CD4-positive, alpha-beta memory T cell (primary cell): Measurements from ENCODE around the gene IFNL4. TPM values are rescaled to one million over a fixed set of nuclear protein-coding genes. Genes with fewer than 3 reads are reported as not detected.
A peak's percentile ranks its signal among the peaks of the same experiment; 100 is the strongest.

Source experiments
- CTCF ChIA-PET: fragments of 350-600 bp; sonication (Branson Sonifier 250); formaldehyde crosslinking; loops from one replicate; lab custom pipeline; 2021; ENCODE audit warnings: inconsistent platforms; ENCODE audit not compliant: partially characterized antibody; lab: Charles Lee
- POLR2A ChIA-PET: fragments of 350-600 bp; sonication (Branson Sonifier 250); formaldehyde crosslinking; loops from one replicate; lab custom pipeline; 2021; ENCODE audit not compliant: partially characterized antibody; lab: Charles Lee
- DNase-seq, 5 donors: peaks; one replicate each; pipeline versions ENCODE4 v3.0.0 to v3.0.0-alpha.2; 2020 to 2022; ENCODE audit warnings: mixed read lengths in 1 of 5
- H3K27ac ChIP-seq: one replicate; pipeline ENCODE4 v1.7.0; 2013; ENCODE audit warnings: low read depth, low read length
- H3K27me3 ChIP-seq: 2 replicates; pipeline ENCODE4 v1.7.0; 2013; ENCODE audit warnings: mild to moderate bottlenecking, low read length, moderate library complexity; ENCODE audit not compliant: insufficient read depth
- H3K36me3 ChIP-seq: 2 replicates; pipeline ENCODE4 v1.7.0; 2013; ENCODE audit warnings: mild to moderate bottlenecking, low read length, moderate library complexity; ENCODE audit not compliant: insufficient read depth
- H3K4me1 ChIP-seq: 2 replicates; pipeline ENCODE4 v1.7.0; 2013; ENCODE audit warnings: mild to moderate bottlenecking, low read length, moderate library complexity; ENCODE audit not compliant: insufficient read depth
- H3K4me3 ChIP-seq, 2 donors: one replicate each; pipeline ENCODE4 v1.7.0; 2013; ENCODE audit warnings: low read length in 2 of 2, mild to moderate bottlenecking in 1 of 2
- H3K9me3 ChIP-seq, 2 donors: one replicate each; pipeline ENCODE4 v1.7.0; 2013; ENCODE audit warnings: low read length in 2 of 2, control low read depth in 1 of 2; ENCODE audit not compliant: control insufficient read depth in 1 of 2
- H3K27ac Mint-ChIP-seq, 7 donors: one replicate each; pipeline ENCODE4 v1.8.0; 2020 to 2021; ENCODE audit warnings: mixed read lengths in 7 of 7, mild to moderate bottlenecking in 6 of 7, inconsistent platforms in 3 of 7, moderate library complexity in 3 of 7
- H3K27me3 Mint-ChIP-seq, 2 donors: one replicate each; pipeline ENCODE4 v1.8.0; 2020 to 2021; ENCODE audit warnings: mixed read lengths in 2 of 2
- H3K36me3 Mint-ChIP-seq, 2 donors: one replicate each; pipeline ENCODE4 v1.8.0; 2020 to 2021; ENCODE audit warnings: mixed read lengths in 2 of 2, inconsistent platforms in 1 of 2, mild to moderate bottlenecking in 1 of 2
- H3K4me1 Mint-ChIP-seq, 4 donors: one replicate each; pipeline ENCODE4 v1.8.0; 2020 to 2021; ENCODE audit warnings: mixed read lengths in 4 of 4, mild to moderate bottlenecking in 1 of 4
- H3K4me3 Mint-ChIP-seq, 8 donors: one replicate each; pipeline ENCODE4 v1.8.0; 2020 to 2021; ENCODE audit warnings: mixed read lengths in 8 of 8, mild to moderate bottlenecking in 7 of 8, moderate library complexity in 6 of 8, inconsistent platforms in 3 of 8
- H3K9me3 Mint-ChIP-seq, 8 donors: one replicate each; pipeline ENCODE4 v1.8.0; 2020 to 2021; ENCODE audit warnings: mixed read lengths in 8 of 8, mild to moderate bottlenecking in 5 of 8, inconsistent platforms in 3 of 8, moderate library complexity in 1 of 8
- intact Hi-C: fragments of 100-400 bp; cut with micrococcal nuclease; formaldehyde crosslinking; loops from one replicate; pipeline ENCODE4 v1.15.1; 2023
- polyA plus RNA-seq, 2 donors: library from polyadenylated mRNA; unstranded; fragments of 300-500 nt; fragmentation: Illumina TruSeq; gene quantifications; one replicate each; pipeline ENCODE4 v1.2.3, GENCODE V29; 2021
- total RNA-seq, 2 experiments: library from RNA; stranded (reverse); gene quantifications; one replicate each; pipeline ENCODE4 v1.2.3, GENCODE V29; 2021

IFNL4 gene
- total and polyA plus RNA-seq, 4 experiments from 2014 or later: not detected

DNA sequence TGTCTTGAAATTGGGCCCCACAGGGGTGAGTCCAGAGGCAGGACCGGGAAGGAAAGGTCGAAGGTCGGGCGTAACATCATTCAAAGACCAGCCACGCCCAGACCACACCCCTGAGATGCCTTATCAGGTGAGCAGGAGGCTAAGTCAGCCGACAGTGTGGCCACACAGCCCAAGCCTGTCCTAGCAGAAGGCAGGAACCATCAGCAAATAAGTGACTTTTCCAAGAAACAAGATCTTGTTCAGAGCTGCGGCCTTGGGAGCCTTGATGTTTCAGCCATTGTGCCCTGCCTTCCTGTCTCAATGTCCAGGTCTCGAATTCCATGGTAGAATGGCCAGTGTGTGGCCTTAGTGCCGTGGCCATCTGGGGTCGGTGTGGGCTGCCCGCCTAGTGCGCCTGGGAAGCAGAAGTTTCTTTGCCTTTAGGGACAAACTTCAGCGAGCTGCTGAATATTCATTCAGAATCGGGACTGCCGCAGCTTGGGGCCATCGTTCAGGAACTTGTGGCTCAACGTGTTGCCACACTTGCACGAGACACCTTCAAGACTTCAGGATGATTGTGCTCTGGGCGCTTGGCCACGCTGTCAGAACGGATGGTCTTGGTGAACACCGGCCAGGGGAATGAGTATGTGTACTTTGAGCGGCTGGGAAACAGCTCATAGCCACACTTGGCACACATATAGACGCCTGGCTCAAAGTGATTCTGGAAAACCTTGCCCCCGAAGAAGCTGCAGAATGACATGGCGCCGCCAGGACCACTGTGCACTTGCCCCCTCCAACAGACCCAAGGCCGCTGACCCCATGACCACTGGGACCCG, 6.1 kb upstream of the IFNL4 start:
- H3K9me3 Mint-ChIP-seq: peaks cover 0 to 4% (median 0%) of the 10 kb centered on the region in 8 donors
- H3K4me3 ChIP-seq: no peak overlapping the region

GRCh38 chr19:39253374-39254149, 4.9 kb upstream of the IFNL4 start:
- intact Hi-C loops: no loop called here
- Mint-ChIP-seq H3K4me3 (no peak overlapping the region), H3K4me1 (peaks cover 5 to 10% (median 6%) of the 10 kb centered on the region in 4 donors), H3K27ac (no peak overlapping the region), H3K27me3 (peaks cover 6 to 12% of the 10 kb centered on the region in 2 donors), H3K9me3 (peaks cover 0 to 4% (median 0%) of the 10 kb centered on the region in 8 donors), H3K36me3 (no peaks in the 10 kb centered on the region)
- Histone ChIP-seq H3K27ac (no peak overlapping the region), H3K27me3 (no peaks in the 10 kb centered on the region), H3K9me3 (no peaks in the 10 kb centered on the region), H3K4me1 (peaks cover 8% of the 10 kb centered on the region), H3K4me3 (no peak overlapping the region), H3K36me3 (no peaks in the 10 kb centered on the region)
- ChIA-PET POLR2A (no interaction called here), CTCF (no interaction called here)
- no peak for DNase-seq

More for the DNA sequence above, 6.1 kb upstream of the IFNL4 start:
- peaks cover 4 to 10% of the 10 kb centered on the region in 2 donors for H3K27me3 Mint-ChIP-seq
- peaks cover 4 to 10% (median 7%) of the 10 kb centered on the region in 4 donors for H3K4me1 Mint-ChIP-seq
- H3K36me3 Mint-ChIP-seq: no peaks in the 10 kb centered on the region
- Histone ChIP-seq H3K4me1 (peaks cover 9% of the 10 kb centered on the region), H3K36me3 (no peaks in the 10 kb centered on the region), H3K9me3 (no peaks in the 10 kb centered on the region), H3K27ac (no peak overlapping the region), H3K27me3 (no peaks in the 10 kb centered on the region)
- peak overlapping the region in 1 of 7 donors; percentile 4 for H3K27ac Mint-ChIP-seq
- H3K4me3 Mint-ChIP-seq: no peak overlapping the region
- intact Hi-C loops: no loop called here
- POLR2A ChIA-PET: no interaction called here
- CTCF ChIA-PET: interaction anchor here (0.7 kb wide), 1 partner anchor 45 kb away, joined by 3 read pairs; no protein-coding TSS in a partner anchor
- no peak for DNase-seq

GRCh38 chr19:39252458-39252857, 3.8 kb upstream of the IFNL4 start:
- H3K27me3 ChIP-seq: no peaks in the 10 kb centered on the region
- Mint-ChIP-seq H3K27me3 (peaks cover 6 to 8% of the 10 kb centered on the region in 2 donors), H3K9me3 (peaks cover 0 to 4% (median 0%) of the 10 kb centered on the region in 8 donors), H3K4me1 (peaks cover 0 to 4% (median 1%) of the 10 kb centered on the region in 4 donors), H3K4me3 (no peak overlapping the region), H3K27ac (peak overlapping the region in 1 of 7 donors; percentile 76), H3K36me3 (no peaks in the 10 kb centered on the region)
- H3K36me3 ChIP-seq: no peaks in the 10 kb centered on the region
- no peaks in the 10 kb centered on the region for H3K9me3 ChIP-seq
- POLR2A ChIA-PET: no interaction called here
- no peaks in the 10 kb centered on the region for H3K4me1 ChIP-seq
- no peak for DNase-seq
- CTCF ChIA-PET: interaction anchor here (1.0 kb wide), 1 partner anchor 9 kb away, joined by 4 read pairs; no protein-coding TSS in a partner anchor
- H3K4me3 ChIP-seq: no peak overlapping the region
- H3K27ac ChIP-seq: no peak overlapping the region
- intact Hi-C loops: no loop called here

DNA sequence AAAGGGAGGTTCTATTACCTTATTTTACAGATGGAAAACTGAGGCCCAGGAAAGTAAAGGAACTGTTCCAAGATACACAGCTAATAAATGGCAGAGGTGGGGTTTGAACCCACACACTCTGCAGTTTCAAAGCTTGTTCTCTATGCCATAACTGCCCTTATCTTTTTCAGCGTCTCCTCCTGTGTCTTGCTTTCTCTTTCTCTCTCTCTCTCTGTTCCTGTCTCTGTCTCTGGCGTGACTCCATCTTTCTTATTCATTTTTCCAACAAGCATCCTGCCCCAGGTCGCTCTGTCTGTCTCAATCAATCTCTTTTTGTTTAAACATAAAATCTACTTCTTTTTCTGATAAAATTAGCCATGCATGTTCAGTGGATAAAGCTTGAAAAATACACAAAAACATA, 3.2 kb upstream of the IFNL4 start:
- peaks cover 5 to 8% of the 10 kb centered on the region in 2 donors for H3K27me3 Mint-ChIP-seq
- peaks cover 0 to 7% (median 3%) of the 10 kb centered on the region in 4 donors for H3K4me1 Mint-ChIP-seq
- no peaks in the 10 kb centered on the region for H3K4me1 ChIP-seq
- no peaks in the 10 kb centered on the region for H3K27me3 ChIP-seq
- no peaks in the 10 kb centered on the region for H3K36me3 ChIP-seq
- no peak for DNase-seq
- ChIA-PET CTCF (no interaction called here), POLR2A (no interaction called here)
- H3K9me3 Mint-ChIP-seq: peaks cover 0 to 4% (median 0%) of the 10 kb centered on the region in 8 donors
- no peak overlapping the region for H3K4me3 Mint-ChIP-seq
- no peak overlapping the region for H3K4me3 ChIP-seq
- no peak overlapping the region for H3K27ac ChIP-seq
- H3K27ac Mint-ChIP-seq: peak overlapping the region in 2 of 7 donors; percentile 3 to 83
- intact Hi-C loops: no loop called here
- H3K36me3 Mint-ChIP-seq: no peaks in the 10 kb centered on the region
- H3K9me3 ChIP-seq: no peaks in the 10 kb centered on the region

- CTCF ChIA-PET: no interaction called here
- no peaks in the 10 kb centered on the region for H3K9me3 Mint-ChIP-seq
- no peaks in the 10 kb centered on the region for H3K9me3 ChIP-seq
These were observed 2.4 kb upstream of the IFNL4 start for GRCh38 chr19:39251081-39251480.

GRCh38 chr19:39247701-39248664, 673 bp downstream of the IFNL4 start:
- DNase-seq: peak in 2 of 5 donors; percentile 14 to 17
- Histone ChIP-seq H3K27ac (no peak overlapping the region), H3K4me1 (no peaks in the 10 kb centered on the region), H3K36me3 (no peaks in the 10 kb centered on the region), H3K27me3 (no peaks in the 10 kb centered on the region), H3K4me3 (no peak overlapping the region), H3K9me3 (no peaks in the 10 kb centered on the region)
- peak overlapping the region in 2 of 8 donors; percentile 13 to 27 for H3K4me3 Mint-ChIP-seq
- intact Hi-C loops: no loop called here
- no peaks in the 10 kb centered on the region for H3K36me3 Mint-ChIP-seq
- peaks cover 0 to 7% (median 3%) of the 10 kb centered on the region in 4 donors for H3K4me1 Mint-ChIP-seq
- H3K27me3 Mint-ChIP-seq: peaks cover 1 to 4% of the 10 kb centered on the region in 2 donors
- H3K27ac Mint-ChIP-seq: no peak overlapping the region
- POLR2A ChIA-PET: interaction anchor here (0.8 to 1.0 kb wide), 2 partner anchors 121 to 143 kb away, joined by 3 read pairs; partner anchors contain the start of genes MED29 and PAF1
- CTCF ChIA-PET: no interaction called here
- H3K9me3 Mint-ChIP-seq: no peaks in the 10 kb centered on the region

More at GRCh38 chr19:39251081-39251480, 2.4 kb upstream of the IFNL4 start:
- DNase-seq: no peak
- no peaks in the 10 kb centered on the region for H3K4me1 ChIP-seq
- H3K27me3 ChIP-seq: no peaks in the 10 kb centered on the region
- peaks cover 0 to 7% (median 3%) of the 10 kb centered on the region in 4 donors for H3K4me1 Mint-ChIP-seq
- H3K36me3 ChIP-seq: no peaks in the 10 kb centered on the region
- no peaks in the 10 kb centered on the region for H3K36me3 Mint-ChIP-seq
- H3K27ac ChIP-seq: no peak overlapping the region
- H3K4me3 Mint-ChIP-seq: no peak overlapping the region
- H3K4me3 ChIP-seq: no peak overlapping the region
- POLR2A ChIA-PET: no interaction called here
- intact Hi-C loops: no loop called here
- H3K27me3 Mint-ChIP-seq: peaks cover 1 to 4% of the 10 kb centered on the region in 2 donors
- no peak overlapping the region for H3K27ac Mint-ChIP-seq
